HUES6 (cell line): Measurements from ENCODE around the gene TIAM2.
"Not testable (repeated sequence)": the region's sequence is repeated elsewhere in the genome, so short reads cannot be mapped to it uniquely, and the experiment has no call there.

Experiments
- H3K27ac ChIP-seq: 2 replicates; pipeline ENCODE4 v1.7.0; 2013; ENCODE audit warnings: low read depth, mild to moderate bottlenecking, low read length, inconsistent platforms
- H3K27me3 ChIP-seq: 2 replicates; pipeline ENCODE4 v1.6.1; 2013; ENCODE audit warnings: low read length; ENCODE audit not compliant: control insufficient read depth, insufficient read depth
- H3K36me3 ChIP-seq: 2 replicates; pipeline ENCODE4 v1.6.1; 2013; ENCODE audit warnings: low read length; ENCODE audit not compliant: control insufficient read depth, insufficient read depth
- H3K4me1 ChIP-seq: 2 replicates; pipeline ENCODE4 v1.6.1; 2013; ENCODE audit warnings: low read length; ENCODE audit not compliant: control insufficient read depth, insufficient read depth
- H3K4me3 ChIP-seq: 2 replicates; pipeline ENCODE4 v1.5.1; 2013; ENCODE audit warnings: low read depth, low read length
- H3K9ac ChIP-seq: one replicate; pipeline ENCODE4 v1.6.1; 2013; ENCODE audit warnings: mild to moderate bottlenecking, low read length
- H3K9me3 ChIP-seq: 2 replicates; pipeline ENCODE4 v1.6.1; 2013; ENCODE audit warnings: low read depth, low read length; ENCODE audit not compliant: control insufficient read depth, insufficient read depth

The TIAM2 gene

GRCh38 chr6:155117256-155117655 lies 122.1 kb downstream of the TIAM2 start:
- Histone ChIP-seq H3K27ac (no peak overlapping the region), H3K36me3 (no peaks in the 10 kb centered on the region), H3K9me3 (no peaks in the 10 kb centered on the region), H3K4me3 (no peak overlapping the region), H3K9ac (no peak overlapping the region), H3K27me3 (no peaks in the 10 kb centered on the region), H3K4me1 (peaks cover 44% of the 10 kb centered on the region)

- Histone ChIP-seq H3K27me3 (no peaks in the 10 kb centered on the region), H3K4me1 (peaks cover 44% of the 10 kb centered on the region), H3K9ac (no peak overlapping the region), H3K9me3 (no peaks in the 10 kb centered on the region), H3K4me3 (no peak overlapping the region), H3K27ac (no peak overlapping the region), H3K36me3 (no peaks in the 10 kb centered on the region)
Measured at GRCh38 chr6:155117785-155118184, 122.7 kb downstream of the TIAM2 start.

GRCh38 chr6:155119201-155119600 lies 124.1 kb downstream of the TIAM2 start:
- not testable (repeated sequence) for H3K27me3 ChIP-seq, H3K36me3 ChIP-seq, H3K9me3 ChIP-seq, H3K4me3 ChIP-seq
- Histone ChIP-seq H3K9ac (peak overlapping the region; percentile 15), H3K27ac (peak overlapping the region; percentile 81), H3K4me1 (peaks cover 52% of the 10 kb centered on the region)

GRCh38 chr6:155120034-155120433 lies 124.9 kb downstream of the TIAM2 start:
- Histone ChIP-seq H3K4me3 (0 out of 2 replicates have a peak overlapping the region, but pooled peaks have one; percentile 5), H3K27ac (peak overlapping the region; percentile 81), H3K4me1 (peaks cover 52% of the 10 kb centered on the region), H3K9ac (peak overlapping the region; percentile 15), H3K9me3 (no peaks in the 10 kb centered on the region), H3K36me3 (no peaks in the 10 kb centered on the region), H3K27me3 (no peaks in the 10 kb centered on the region)

GRCh38 chr6:155121294-155121693 lies 126.2 kb downstream of the TIAM2 start:
- Histone ChIP-seq H3K27ac (no peak overlapping the region), H3K4me1 (peaks cover 50% of the 10 kb centered on the region), H3K36me3 (no peaks in the 10 kb centered on the region), H3K4me3 (peak overlapping the region; percentile 20), H3K9me3 (no peaks in the 10 kb centered on the region), H3K27me3 (no peaks in the 10 kb centered on the region), H3K9ac (peak overlapping the region; percentile 52)

GRCh38 chr6:155121699-155122098 lies 126.6 kb downstream of the TIAM2 start:
- H3K36me3 ChIP-seq, result no peaks in the 10 kb centered on the region
- H3K9me3 ChIP-seq, result no peaks in the 10 kb centered on the region
- peak overlapping the region; percentile 52 for H3K9ac ChIP-seq
- no peaks in the 10 kb centered on the region for H3K27me3 ChIP-seq
- peaks cover 47% of the 10 kb centered on the region for H3K4me1 ChIP-seq
- H3K27ac ChIP-seq, result peak overlapping the region; percentile 50; the same call in 1 of the 2 replicates
- peak overlapping the region; percentile 20 for H3K4me3 ChIP-seq

- peak overlapping the region; percentile 20; the same call in 1 of the 2 replicates for H3K4me3 ChIP-seq
- H3K9ac ChIP-seq, result peak overlapping the region; percentile 52
- peaks cover 49% of the 10 kb centered on the region for H3K4me1 ChIP-seq
- H3K9me3 ChIP-seq, result no peaks in the 10 kb centered on the region
- H3K27me3 ChIP-seq, result no peaks in the 10 kb centered on the region
- H3K36me3 ChIP-seq, result no peaks in the 10 kb centered on the region
- H3K27ac ChIP-seq, result peak overlapping the region; percentile 50; the same call in 1 of the 2 replicates
Measured at GRCh38 chr6:155122199-155122950, 127.3 kb downstream of the TIAM2 start.

- no peaks in the 10 kb centered on the region for H3K27me3 ChIP-seq
- no peak overlapping the region for H3K9ac ChIP-seq
- no peaks in the 10 kb centered on the region for H3K9me3 ChIP-seq
- no peak overlapping the region for H3K4me3 ChIP-seq
- peaks cover 49% of the 10 kb centered on the region for H3K4me1 ChIP-seq
- H3K36me3 ChIP-seq, result no peaks in the 10 kb centered on the region
- no peak overlapping the region for H3K27ac ChIP-seq
Measured at GRCh38 chr6:155123520-155123919, 128.4 kb downstream of the TIAM2 start.

GRCh38 chr6:155125906-155126305 lies 130.8 kb downstream of the TIAM2 start:
- H3K9me3 ChIP-seq, result no peaks in the 10 kb centered on the region
- H3K4me1 ChIP-seq, result peaks cover 32% of the 10 kb centered on the region
- H3K27me3 ChIP-seq, result no peaks in the 10 kb centered on the region
- H3K9ac ChIP-seq, result no peak overlapping the region
- no peak overlapping the region for H3K27ac ChIP-seq
- H3K4me3 ChIP-seq, result no peak overlapping the region
- H3K36me3 ChIP-seq, result peaks cover 10% of the 10 kb centered on the region; the same call in 1 of the 2 replicates

GRCh38 chr6:155126727-155127439 lies 131.8 kb downstream of the TIAM2 start:
- Histone ChIP-seq H3K9me3 (no peaks in the 10 kb centered on the region), H3K36me3 (peaks cover 10% of the 10 kb centered on the region; the same call in 1 of the 2 replicates), H3K4me1 (peaks cover 23% of the 10 kb centered on the region), H3K27me3 (no peaks in the 10 kb centered on the region), H3K4me3 (no peak overlapping the region), H3K27ac (no peak overlapping the region), H3K9ac (no peak overlapping the region)

- H3K9ac ChIP-seq, result no peak overlapping the region
- H3K27me3 ChIP-seq, result no peaks in the 10 kb centered on the region
- peaks cover 10% of the 10 kb centered on the region; the same call in 1 of the 2 replicates for H3K36me3 ChIP-seq
- peaks cover 4% of the 10 kb centered on the region for H3K4me1 ChIP-seq
- no peak overlapping the region for H3K27ac ChIP-seq
- H3K9me3 ChIP-seq, result no peaks in the 10 kb centered on the region
- no peak overlapping the region for H3K4me3 ChIP-seq
Measured at GRCh38 chr6:155128977-155129376, 133.9 kb downstream of the TIAM2 start.
